Ishikawa (cell line): ENCODE measurements around the gene ZNF747.
A peak's percentile ranks its signal among the peaks of the same experiment; 100 is the strongest.

Experiments
- CEBPB ChIP-seq: IDR thresholded peaks from 2 replicates; pipeline ENCODE4 v1.6.1; 2012
- CREB1 ChIP-seq: IDR thresholded peaks from 2 replicates; pipeline ENCODE4 v1.6.1; 2012; ENCODE audit warnings: low read depth
- EGR1 ChIP-seq: IDR thresholded peaks from 2 replicates; pipeline ENCODE4 v1.6.1; 2012
- EP300 ChIP-seq: IDR thresholded peaks from 2 replicates; pipeline ENCODE4 v1.6.1; 2012; ENCODE audit warnings: borderline replicate concordance
- FOXM1 ChIP-seq: IDR thresholded peaks from 2 replicates; pipeline ENCODE4 v1.6.1; 2012; ENCODE audit warnings: low read depth, borderline replicate concordance
- MAX ChIP-seq: IDR thresholded peaks from 2 replicates; pipeline ENCODE4 v1.6.1; 2012
- NFIC ChIP-seq: IDR thresholded peaks from 2 replicates; pipeline ENCODE4 v1.6.1; 2012
- RAD21 ChIP-seq: IDR thresholded peaks from 2 replicates; pipeline ENCODE4 v1.6.1; 2012; ENCODE audit warnings: low read depth
- REST ChIP-seq: IDR thresholded peaks from 2 replicates; pipeline ENCODE4 v1.6.1; 2012; ENCODE audit warnings: low read depth, mild to moderate bottlenecking
- TAF1 ChIP-seq: IDR thresholded peaks from 2 replicates; pipeline ENCODE4 v1.6.1; 2012; ENCODE audit warnings: low read depth, mild to moderate bottlenecking
- TCF12 ChIP-seq: IDR thresholded peaks from 2 replicates; pipeline ENCODE4 v1.6.1; 2012; ENCODE audit warnings: low read depth
- TEAD4 ChIP-seq: IDR thresholded peaks from 2 replicates; pipeline ENCODE4 v1.6.1; 2012
- USF1 ChIP-seq: IDR thresholded peaks from 2 replicates; pipeline ENCODE4 v1.6.1; 2012
- YY1 ChIP-seq: IDR thresholded peaks from 2 replicates; pipeline ENCODE4 v1.6.1; 2012; ENCODE audit warnings: low read depth
- ZBTB7A ChIP-seq: IDR thresholded peaks from 2 replicates; pipeline ENCODE4 v1.6.1; 2012; ENCODE audit warnings: low read depth

Gene ZNF747

DNA sequence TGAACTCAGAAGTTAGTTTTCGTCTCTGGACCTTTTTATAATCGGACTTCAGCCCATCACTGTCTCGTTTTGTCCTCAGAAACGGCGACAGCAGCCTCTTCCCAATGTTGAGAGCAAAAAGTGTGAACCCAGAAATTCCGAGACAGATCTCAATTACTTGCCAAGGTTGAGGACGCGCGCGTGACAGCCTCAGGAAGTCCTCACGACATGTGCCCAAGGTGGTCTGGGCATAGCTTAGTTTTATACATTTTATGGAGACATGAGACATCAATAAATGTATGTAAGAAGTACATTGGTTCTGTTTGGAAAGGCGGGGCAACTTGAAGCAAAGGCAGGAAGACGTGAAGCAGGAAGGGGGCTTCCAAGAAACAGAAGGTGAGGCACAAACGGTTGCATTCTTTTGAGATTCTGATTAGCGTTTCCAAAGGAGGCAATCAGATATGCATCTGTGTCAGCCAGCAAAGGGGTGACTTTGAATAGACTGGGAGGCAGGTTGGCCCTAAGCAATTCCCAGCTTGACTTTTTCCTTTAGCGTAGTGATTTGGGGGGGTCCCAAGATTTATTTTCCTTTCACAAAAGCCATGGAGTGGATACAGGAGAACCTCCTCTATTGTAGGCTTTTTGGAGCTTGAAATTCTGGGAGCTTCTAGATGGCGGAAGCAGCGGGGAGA is 583 bp upstream of the ZNF747 start:
- TF ChIP-seq TCF12 (no peak), MAX (peak; percentile 88)

DNA sequence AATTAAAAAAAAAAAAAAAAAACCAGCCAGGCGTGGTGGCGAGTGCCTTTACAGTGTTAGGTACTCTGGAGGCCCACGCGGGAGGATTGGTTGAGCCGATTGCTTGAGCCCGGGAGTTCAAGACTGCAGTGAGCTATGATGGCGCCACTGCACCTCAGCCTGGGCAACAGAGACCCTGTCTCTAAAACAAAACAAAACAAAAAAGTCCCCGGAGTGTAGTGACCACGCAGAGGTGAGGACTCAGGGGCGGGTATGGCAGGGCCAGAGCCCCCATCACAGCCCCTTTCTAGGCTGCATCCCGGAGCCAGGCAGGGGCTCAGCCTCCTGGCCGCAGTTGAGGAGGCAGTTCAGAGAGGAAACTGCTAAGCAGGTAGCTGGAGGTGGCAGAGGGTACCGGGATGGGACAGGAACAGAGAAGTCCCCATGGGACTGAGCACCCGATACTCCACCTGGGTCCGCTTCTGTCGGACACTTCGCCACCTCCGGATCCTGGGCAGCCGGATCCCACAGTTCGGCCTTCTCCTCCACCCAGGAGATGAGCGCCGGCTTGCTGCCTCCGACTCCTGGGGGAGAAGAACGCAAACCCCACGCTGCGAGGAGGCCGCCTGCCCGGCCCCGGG is 800 bp downstream of the ZNF747 start:
- TF ChIP-seq ZBTB7A (no peak), MAX (no peak), FOXM1 (no peak), USF1 (no peak), RAD21 (no peak), YY1 (no peak), CREB1 (no peak), TEAD4 (no peak), CEBPB (no peak), REST (no peak), EP300 (no peak), TCF12 (no peak), NFIC (no peak), EGR1 (no peak), TAF1 (no peak)

DNA sequence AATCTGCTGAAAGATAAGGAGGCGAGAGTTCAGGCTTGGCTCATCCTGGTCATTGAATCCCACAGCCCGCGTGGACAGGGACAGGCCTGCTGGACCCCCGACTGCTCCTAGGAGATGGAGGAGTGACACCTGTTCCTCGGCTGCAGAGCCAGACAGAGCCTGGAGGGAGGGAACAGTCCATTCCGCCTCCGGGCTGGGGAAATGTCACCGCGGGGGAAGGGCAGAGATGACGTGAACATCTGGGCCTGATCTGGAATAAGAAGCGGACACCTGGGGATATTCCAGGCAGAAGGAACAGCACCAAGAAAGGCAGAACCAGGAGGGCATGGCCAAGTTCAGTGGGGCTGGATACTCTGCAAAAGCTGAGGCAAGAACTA is 1.5 kb downstream of the ZNF747 start:
- TF ChIP-seq REST: no peak
- TF ChIP-seq USF1: no peak
- TF ChIP-seq NFIC: no peak
- TF ChIP-seq EGR1: no peak
- TF ChIP-seq EP300: no peak
- no peak for TF ChIP-seq MAX
- TF ChIP-seq CEBPB: no peak
- TF ChIP-seq CREB1: no peak
- TF ChIP-seq TEAD4: no peak
- TF ChIP-seq RAD21: no peak
- no peak for TF ChIP-seq TCF12
- no peak for TF ChIP-seq FOXM1
- TF ChIP-seq YY1: no peak
- no peak for TF ChIP-seq TAF1

DNA sequence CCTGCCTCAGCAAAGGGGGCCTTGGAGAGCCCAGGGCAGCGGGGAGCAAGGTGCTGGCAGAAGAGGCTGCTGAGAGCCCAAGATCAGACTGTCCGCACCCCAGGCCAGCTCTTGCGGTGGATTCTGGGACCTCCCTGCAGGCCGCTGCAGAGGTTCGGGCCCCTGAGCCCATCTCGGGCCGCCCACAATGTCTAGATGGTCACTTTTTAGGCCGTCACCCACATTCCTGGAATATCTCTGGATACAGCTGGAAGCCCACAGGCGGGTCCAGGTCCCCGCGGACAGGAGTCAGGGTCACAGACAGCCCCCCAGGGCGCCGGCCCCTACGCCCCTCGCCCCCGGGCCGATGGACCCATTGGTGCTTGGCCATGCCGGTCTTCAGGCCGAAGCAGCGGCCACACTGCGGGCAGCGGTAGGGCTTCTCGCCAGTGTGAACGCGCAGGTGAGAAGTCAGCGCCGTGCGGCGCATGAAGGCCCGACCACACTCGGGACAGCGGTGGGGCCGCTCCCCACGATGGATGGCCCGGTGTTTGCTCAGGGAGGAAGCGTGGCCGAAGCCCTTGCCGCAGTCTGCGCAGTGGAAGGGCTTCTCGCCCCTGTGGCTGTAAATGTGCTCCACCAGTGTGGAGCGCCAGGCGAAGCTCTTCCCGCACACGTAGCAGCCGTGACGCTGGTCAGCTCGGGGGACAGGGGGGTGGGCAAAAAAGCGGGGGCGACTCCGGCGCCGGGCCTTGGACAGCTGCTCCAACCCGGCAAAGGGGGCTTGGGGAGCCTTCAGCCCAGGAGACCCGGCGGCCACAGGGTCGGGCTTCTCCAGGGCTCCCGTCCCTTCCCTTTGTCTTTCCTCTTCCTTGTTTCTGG is 2.1 kb downstream of the ZNF747 start:
- TF ChIP-seq YY1 (no peak), TEAD4 (no peak)

DNA sequence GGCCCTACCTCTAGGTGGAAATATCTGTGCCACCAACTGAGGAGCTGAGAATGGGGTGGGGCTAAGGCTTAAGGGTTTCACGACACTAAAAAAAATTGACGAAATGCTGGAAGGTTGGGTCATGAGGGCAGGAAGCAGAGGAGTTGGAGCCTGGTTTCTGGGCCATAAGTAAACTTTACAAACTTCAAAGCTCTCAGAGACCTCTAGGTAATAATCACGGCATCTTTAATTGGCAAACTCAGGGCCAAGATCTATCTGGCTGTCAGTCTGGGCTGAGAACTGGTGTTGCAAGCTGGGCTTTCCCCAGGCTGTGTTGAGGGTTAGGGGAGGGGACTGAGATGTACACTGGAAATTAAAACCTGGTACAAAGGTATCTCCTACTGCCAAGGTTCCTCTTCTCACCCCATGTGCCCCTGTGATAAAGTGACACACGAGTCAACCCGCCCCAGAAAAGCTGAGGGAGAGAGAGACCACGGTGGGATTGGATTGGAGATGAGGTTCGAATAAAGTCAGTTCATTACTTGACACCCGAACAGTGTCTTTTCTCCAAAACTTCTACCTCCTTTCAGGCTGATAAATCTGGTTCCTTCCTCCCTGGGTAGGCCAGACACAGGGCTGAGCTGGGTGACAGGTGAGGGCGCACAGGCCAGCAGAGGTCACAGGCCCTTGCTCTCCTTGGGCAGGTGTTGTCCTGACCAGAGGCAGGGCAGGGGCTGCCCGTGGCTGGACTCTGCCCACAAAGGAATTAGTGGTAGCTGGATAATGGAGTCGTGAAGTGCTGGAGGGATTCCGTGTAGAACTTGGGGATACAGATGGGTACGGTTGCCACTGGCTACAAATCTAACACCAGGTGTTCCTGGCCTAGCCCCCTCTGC is 4.3 kb downstream of the ZNF747 start:
- TF ChIP-seq TEAD4 (no peak), CREB1 (no peak), REST (no peak), USF1 (no peak), RAD21 (no peak), FOXM1 (no peak), MAX (no peak), NFIC (no peak), EP300 (no peak), ZBTB7A (no peak), YY1 (no peak), TAF1 (no peak), TCF12 (no peak), CEBPB (no peak), EGR1 (no peak)
